NCI-H748 (cell line): ENCODE data around the gene DIP2A.
"Not testable (repeated sequence)": the region's sequence is repeated elsewhere in the genome, so short reads cannot be mapped to it uniquely, and the experiment has no call there.

Experiments used
- DNase-seq: peaks from one replicate; lab custom pipeline; 2025; ENCODE audit not compliant: unreplicated experiment; lab: John Stamatoyannopoulos, UW

The DIP2A gene

GRCh38 chr21:46577786-46578185 lies 119.1 kb downstream of the DIP2A start:
- not testable (repeated sequence) for DNase-seq

DNA sequence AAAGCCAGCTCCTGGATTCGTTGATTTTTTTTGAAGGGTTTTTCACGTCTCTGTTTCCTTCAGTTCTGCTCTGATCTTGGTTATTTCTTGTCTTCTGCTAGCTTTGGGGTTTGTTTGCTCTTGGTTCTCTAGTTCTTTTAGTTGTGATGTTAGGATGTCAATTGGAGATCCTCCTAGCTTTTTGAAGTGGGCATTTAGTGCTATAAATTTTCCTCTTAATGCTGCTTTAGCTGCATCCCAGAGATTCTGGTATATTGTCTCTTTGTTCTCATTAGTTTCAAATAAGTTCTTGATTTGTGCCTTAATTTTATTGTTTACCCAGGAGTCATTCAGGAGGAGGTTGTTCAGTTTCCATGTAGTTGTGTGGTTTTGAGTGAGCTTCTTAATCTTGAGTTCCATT lies 120.7 kb downstream of the DIP2A start:
- DNase-seq: not testable (repeated sequence)

GRCh38 chr21:46581780-46582307 lies 123.2 kb downstream of the DIP2A start:
- no peak for DNase-seq

GRCh38 chr21:46585191-46585953 lies 126.7 kb downstream of the DIP2A start:
- peak; percentile 77 for DNase-seq

DNA sequence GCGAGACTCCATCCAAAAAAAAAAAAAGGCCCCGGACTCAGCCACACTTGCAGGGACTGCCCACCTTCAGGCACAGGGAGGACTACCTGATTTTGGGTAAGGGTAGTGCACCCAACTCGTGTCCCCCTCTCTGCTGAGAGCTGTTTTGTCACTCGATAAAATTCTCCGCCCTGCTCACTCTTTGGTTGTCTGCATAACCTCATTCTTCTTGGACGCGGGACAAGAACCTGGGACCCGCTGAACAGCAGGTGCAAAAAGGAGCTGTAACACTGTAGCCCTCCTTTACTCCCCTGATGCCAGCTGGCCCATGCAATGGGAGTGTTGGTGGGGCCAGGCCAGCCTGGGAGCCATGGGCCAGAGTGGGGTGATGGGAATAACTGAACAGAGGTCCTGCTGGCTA lies 135.6 kb downstream of the DIP2A start:
- no peak for DNase-seq

DNA sequence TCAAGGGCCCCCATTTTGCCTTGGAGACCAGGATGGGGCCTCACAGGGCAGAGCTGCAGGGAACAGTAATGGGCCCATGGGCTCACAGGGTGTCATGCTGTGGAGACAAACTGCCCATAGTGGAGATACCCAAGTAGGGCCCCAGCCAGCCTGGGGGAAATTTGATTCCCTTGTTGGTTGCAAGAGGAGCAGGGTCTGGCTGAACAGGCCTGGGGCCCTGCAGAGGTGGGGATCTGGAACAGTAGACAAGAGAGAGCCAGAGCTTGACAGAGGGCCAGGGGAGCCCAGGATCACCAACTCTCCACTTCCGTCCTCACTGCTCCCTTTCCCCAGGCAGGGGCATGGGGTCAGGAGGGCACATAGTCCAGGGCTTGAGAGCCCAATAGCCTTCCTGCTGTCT lies 137.5 kb downstream of the DIP2A start:
- no peak for DNase-seq

GRCh38 chr21:46597031-46597430 lies 138.3 kb downstream of the DIP2A start:
- no peak for DNase-seq

DNA sequence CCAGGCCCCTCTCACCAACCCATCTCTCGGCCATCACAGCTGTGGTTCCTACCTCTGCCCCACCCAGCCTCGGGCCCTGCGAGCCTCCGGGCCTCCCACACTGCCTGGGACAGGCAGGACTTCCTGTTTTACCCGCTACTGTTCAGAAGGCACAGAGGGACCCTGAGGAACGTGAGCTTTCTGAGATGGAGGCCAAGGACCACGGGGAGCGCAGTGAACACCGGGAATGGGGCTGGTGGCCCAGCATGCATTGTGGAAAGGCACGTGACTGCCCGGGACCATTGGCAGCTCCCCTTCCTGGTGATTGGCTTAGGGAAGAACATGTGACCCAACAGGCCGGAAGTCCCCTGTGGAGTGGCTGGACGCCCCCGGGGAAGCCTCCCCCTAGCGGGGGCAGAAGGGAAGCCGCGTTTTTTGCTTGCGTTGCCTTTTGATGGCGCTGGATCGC lies 139.2 kb downstream of the DIP2A start:
- no peak for DNase-seq

GRCh38 chr21:46598581-46599572 lies 140.2 kb downstream of the DIP2A start:
- peak; percentile 47 for DNase-seq

DNA sequence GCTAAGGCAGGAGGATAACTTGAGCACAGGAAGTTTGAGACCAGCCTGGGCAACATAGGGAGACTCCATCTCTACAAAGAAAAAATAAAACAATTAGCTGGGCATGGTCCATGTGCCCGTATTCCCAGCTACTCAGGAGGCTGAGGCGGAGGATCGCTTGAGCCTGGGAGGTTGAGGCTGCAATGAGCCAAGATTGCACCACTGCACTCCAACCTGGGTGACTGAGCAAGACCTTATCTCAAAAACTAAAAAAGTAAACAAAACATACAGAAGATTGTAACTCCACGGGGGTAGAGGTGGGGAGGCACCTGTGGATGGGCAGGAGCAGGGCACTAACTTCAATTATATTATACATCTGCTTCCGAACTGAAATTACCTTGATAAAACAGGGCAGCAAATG lies 141.6 kb downstream of the DIP2A start:
- DNase-seq: no peak

DNA sequence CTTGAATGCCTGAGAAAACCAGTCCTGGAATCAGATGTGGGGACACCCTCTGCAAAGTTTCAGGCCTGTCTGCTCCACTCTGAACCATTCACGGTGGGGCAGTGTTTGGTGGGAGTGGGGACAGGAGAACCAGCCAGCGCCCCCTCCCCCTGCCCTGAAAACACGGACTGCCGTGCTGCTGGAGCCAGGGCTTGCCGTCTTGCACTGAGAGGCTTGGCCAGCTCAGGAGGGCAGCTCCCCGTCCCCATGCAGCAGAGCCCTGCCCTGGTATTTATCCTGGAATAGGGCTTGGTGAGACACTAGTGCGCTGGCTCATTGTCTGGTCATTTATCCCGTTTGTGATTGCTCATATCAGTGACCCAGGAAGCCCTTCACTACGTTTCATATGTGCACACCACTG lies 142.3 kb downstream of the DIP2A start:
- DNase-seq: no peak

- no peak for DNase-seq
Measured at GRCh38 chr21:46603228-46603627, 144.5 kb downstream of the DIP2A start.

- peak; percentile 11 for DNase-seq
Measured at GRCh38 chr21:46604329-46604974, 145.8 kb downstream of the DIP2A start.

DNA sequence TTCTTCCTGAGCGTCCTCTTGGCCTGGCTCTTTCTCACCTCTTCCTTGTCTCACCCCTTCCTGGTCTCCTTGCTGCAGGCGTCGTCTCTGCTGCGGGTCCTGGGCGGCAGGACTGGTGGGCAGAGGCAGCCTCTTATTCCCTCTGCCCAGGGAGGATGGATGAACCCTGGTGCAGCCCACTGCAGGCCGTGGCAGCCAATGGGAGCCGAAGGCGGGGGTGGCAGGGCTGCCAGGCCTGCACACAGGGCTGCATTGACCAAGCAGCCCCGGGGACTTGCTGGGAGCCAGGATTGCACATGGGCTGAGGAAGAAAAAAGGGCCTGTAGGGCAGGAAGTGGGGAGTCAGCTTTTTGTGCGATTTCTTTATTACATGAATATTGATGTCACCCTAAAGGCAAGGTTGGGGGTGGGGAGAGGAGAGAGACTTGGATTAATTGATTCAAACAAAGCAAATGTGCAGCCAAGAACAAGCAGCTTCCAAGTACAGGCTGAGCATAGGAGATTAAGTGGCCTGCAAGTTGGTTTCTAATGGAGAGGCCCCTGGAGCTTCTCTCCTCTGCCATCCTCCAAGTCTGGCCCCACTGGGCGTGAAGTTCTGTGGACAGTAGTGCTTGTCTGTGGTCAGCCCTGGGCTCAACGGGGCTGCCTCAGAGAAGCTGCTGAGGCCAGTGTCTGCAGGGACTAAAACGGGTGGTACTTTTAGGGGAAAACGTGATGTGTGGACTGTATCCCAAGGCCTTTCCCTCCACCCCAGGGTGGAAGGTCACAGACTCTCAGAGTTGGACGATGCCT lies 146.5 kb downstream of the DIP2A start, which contains the start of gene S100B:
S100B (minus strand) TSS at position 108 of the 792 bp plus-strand sequence. CDS start 2,667 bp downstream, outside the sequence.
- peak; percentile 13 for DNase-seq

DNA sequence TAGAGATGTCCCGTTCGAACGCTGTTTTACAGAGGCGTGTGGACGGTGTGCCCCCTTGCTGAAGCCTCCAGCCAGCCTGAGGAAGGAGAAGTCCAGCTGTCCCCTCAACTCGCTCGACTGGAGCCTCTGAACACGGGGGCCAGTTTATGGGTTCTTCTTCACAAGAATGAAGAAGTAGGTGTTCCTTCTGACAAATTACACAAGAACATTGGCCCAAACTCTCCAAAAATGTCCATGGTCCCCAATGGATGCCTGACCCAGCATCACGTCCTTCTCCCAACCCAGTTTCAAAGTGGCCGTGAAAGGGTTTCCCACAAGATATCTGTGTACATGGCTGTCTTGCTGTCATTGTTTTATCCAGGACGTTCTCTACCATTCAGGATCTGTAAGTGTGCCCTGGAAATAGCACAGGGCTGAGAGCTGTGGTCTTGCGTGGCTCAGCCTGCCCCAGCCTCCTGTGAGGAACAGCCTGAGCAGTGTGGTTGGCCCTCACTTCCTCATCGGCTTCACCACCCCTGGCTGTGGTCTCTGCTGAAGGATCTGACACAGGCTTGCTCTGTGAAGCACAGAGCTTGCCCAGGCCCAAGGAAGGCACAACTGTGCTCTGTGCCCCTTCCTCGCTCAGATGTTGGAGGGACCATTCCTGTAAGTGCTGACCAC lies 147.2 kb downstream of the DIP2A start:
- DNase-seq: no peak

GRCh38 chr21:46606427-46606813 lies 147.7 kb downstream of the DIP2A start:
- DNase-seq: no peak

DNA sequence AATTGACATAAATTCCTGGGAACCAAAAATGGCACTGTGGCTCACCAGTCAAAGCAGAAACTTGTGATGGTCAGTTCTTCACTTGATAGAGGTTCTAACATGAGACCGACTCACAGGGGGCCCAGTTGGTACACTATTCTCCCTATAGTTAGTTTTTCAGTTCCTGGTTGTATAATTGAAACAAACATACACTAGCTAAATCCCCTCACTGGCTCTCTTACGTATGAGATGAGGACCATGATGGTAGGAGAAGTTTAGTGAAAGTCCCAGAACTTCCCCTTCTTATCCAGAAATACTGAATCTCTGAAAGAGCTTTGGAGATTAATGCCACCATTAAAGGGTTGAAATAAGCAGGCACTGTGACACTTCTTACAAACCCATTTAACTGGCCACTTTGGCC lies 148.9 kb downstream of the DIP2A start:
- DNase-seq: no peak

GRCh38 chr21:46608672-46609111 lies 150.0 kb downstream of the DIP2A start:
- DNase-seq: no peak

GRCh38 chr21:46610018-46610701 lies 151.5 kb downstream of the DIP2A start:
- no peak for DNase-seq
